Osteoblast (primary cell): ENCODE results near the gene KDELR3. TPM values are rescaled to one million over a fixed set of nuclear protein-coding genes. Genes with fewer than 3 reads are reported as not detected.

Source experiments
- DNase-seq: peaks from one replicate; pipeline ENCODE4 v3.0.0; 2011; ENCODE audit warnings: low spot score, mixed read lengths; ENCODE audit not compliant: insufficient read length; ENCODE audit errors: missing footprints
- H2AFZ ChIP-seq: 2 replicates; pipeline ENCODE4 v1.6.0; 2011; ENCODE audit warnings: mild to moderate bottlenecking, low read length
- H3K27ac ChIP-seq: 2 replicates; pipeline ENCODE4 v1.5.1; 2011; ENCODE audit warnings: mild to moderate bottlenecking, low read depth, low read length, moderate library complexity
- H3K27me3 ChIP-seq: 2 replicates; pipeline ENCODE4 v1.6.0; 2012; ENCODE audit warnings: mild to moderate bottlenecking, control low read depth, inconsistent platforms, low read length, moderate library complexity; ENCODE audit not compliant: insufficient read depth
- H3K36me3 ChIP-seq: 2 replicates; pipeline ENCODE4 v1.5.1; 2011; ENCODE audit warnings: mild to moderate bottlenecking, low read length, control low read depth, moderate library complexity; ENCODE audit not compliant: insufficient read depth
- H3K4me1 ChIP-seq: 2 replicates; pipeline ENCODE4 v1.5.1; 2011; ENCODE audit warnings: mild to moderate bottlenecking, low read length, control low read depth, moderate library complexity; ENCODE audit not compliant: insufficient read depth
- H3K4me2 ChIP-seq: 2 replicates; pipeline ENCODE4 v1.6.0; 2011; ENCODE audit warnings: mild to moderate bottlenecking, low read length; ENCODE audit not compliant: insufficient read depth
- H3K4me3 ChIP-seq: fragments of 200-600 bp; sonication (generic); 3 replicates; pipeline ENCODE4 v1.5.1; 2012; ENCODE audit warnings: mild to moderate bottlenecking, low read length, inconsistent platforms; ENCODE audit not compliant: insufficient read depth
- H3K79me2 ChIP-seq: 2 replicates; pipeline ENCODE4 v1.6.0; 2012; ENCODE audit warnings: mild to moderate bottlenecking, low read length, control low read depth, inconsistent platforms; ENCODE audit not compliant: insufficient read depth
- H3K9me3 ChIP-seq: 2 replicates; pipeline ENCODE4 v1.5.1; 2011; ENCODE audit warnings: low read depth, low read length, control low read depth
- H4K20me1 ChIP-seq: 2 replicates; pipeline ENCODE4 v1.6.0; 2012; ENCODE audit warnings: mild to moderate bottlenecking, low read length, control low read depth; ENCODE audit not compliant: insufficient read depth
- CTCF ChIP-seq: IDR thresholded peaks from 2 replicates; pipeline ENCODE4 v1.5.1; 2011; ENCODE audit warnings: mild to moderate bottlenecking, low read depth, low read length, moderate library complexity; ENCODE audit errors: extremely low read depth
- total RNA-seq: library from RNA; depleted of rRNA; stranded (reverse); fragments of >200 nt; gene quantifications from 2 replicates; pipeline ENCODE4 v1.2.3, GENCODE V29; 2012

KDELR3 gene
- 142 and 161 TPM in 2 replicates for total RNA-seq

GRCh38 chr22:38467904-38468442 is at the start of gene KDELR3:
Gene KDELR3, plus strand, starts transcription at chr22:38468096. Its CDS starts 138 bp downstream, at chr22:38468234.
- peaks cover 9% of the 10 kb centered on the region for H3K27me3 ChIP-seq
- H4K20me1 ChIP-seq: peaks cover 10% of the 10 kb centered on the region
- H3K4me1 ChIP-seq: peaks cover 13% of the 10 kb centered on the region
- H3K36me3 ChIP-seq: peaks cover 16% of the 10 kb centered on the region
- peak within 1 kb of the TSS; percentile 89 for H2AFZ ChIP-seq
- peak within 1 kb of the TSS; percentile 89 for H3K4me3 ChIP-seq
- TF ChIP-seq CTCF: no peak
- peak; percentile 100 for DNase-seq
- H3K9me3 ChIP-seq: no peaks in the 10 kb centered on the region
- H3K4me2 ChIP-seq: peak within 1 kb of the TSS; percentile 91
- H3K79me2 ChIP-seq: peaks cover 44% of the 10 kb centered on the region
- peak within 1 kb of the TSS; percentile 86 for H3K27ac ChIP-seq

- H3K4me2 ChIP-seq: no peak overlapping the region
- no peaks in the 10 kb centered on the region for H3K27me3 ChIP-seq
- H2AFZ ChIP-seq: no peak overlapping the region
- no peak overlapping the region for H3K4me3 ChIP-seq
- H3K79me2 ChIP-seq: no peaks in the 10 kb centered on the region
- TF ChIP-seq CTCF: no peak
- no peak overlapping the region for H3K27ac ChIP-seq
- H4K20me1 ChIP-seq: no peaks in the 10 kb centered on the region
- H3K4me1 ChIP-seq: no peaks in the 10 kb centered on the region
- H3K9me3 ChIP-seq: no peaks in the 10 kb centered on the region
- H3K36me3 ChIP-seq: no peaks in the 10 kb centered on the region
- peak; percentile 77 for DNase-seq
Measured at GRCh38 chr22:38418589-38418988, 49.3 kb upstream of the KDELR3 start.

- no peak overlapping the region for H3K4me3 ChIP-seq
- H2AFZ ChIP-seq: no peak overlapping the region
- peak; percentile 62 for DNase-seq
- H3K27ac ChIP-seq: no peak overlapping the region
- H3K9me3 ChIP-seq: no peaks in the 10 kb centered on the region
- H3K4me2 ChIP-seq: no peak overlapping the region
- TF ChIP-seq CTCF: no peak
- no peaks in the 10 kb centered on the region for H4K20me1 ChIP-seq
- no peaks in the 10 kb centered on the region for H3K36me3 ChIP-seq
- no peaks in the 10 kb centered on the region for H3K79me2 ChIP-seq
- no peaks in the 10 kb centered on the region for H3K27me3 ChIP-seq
- no peaks in the 10 kb centered on the region for H3K4me1 ChIP-seq
Measured at GRCh38 chr22:38419121-38419857, 48.6 kb upstream of the KDELR3 start.

- no peaks in the 10 kb centered on the region for H3K79me2 ChIP-seq
- no peaks in the 10 kb centered on the region for H4K20me1 ChIP-seq
- H3K9me3 ChIP-seq: no peaks in the 10 kb centered on the region
- H3K4me3 ChIP-seq: no peak overlapping the region
- no peaks in the 10 kb centered on the region for H3K36me3 ChIP-seq
- H3K27ac ChIP-seq: no peak overlapping the region
- no peak for TF ChIP-seq CTCF
- no peaks in the 10 kb centered on the region for H3K27me3 ChIP-seq
- no peak overlapping the region for H2AFZ ChIP-seq
- no peak overlapping the region for H3K4me2 ChIP-seq
- peak; percentile 31 for DNase-seq
- no peaks in the 10 kb centered on the region for H3K4me1 ChIP-seq
Measured at GRCh38 chr22:38419858-38420160, 48.1 kb upstream of the KDELR3 start.
